GM19239 (cell line): ENCODE measurements around the gene AGAP1.

Experiments used
- DNase-seq: peaks from one replicate; pipeline ENCODE4 v3.0.0; 2011; ENCODE audit warnings: low spot score; ENCODE audit not compliant: insufficient read length
- FAIRE-seq: peaks from 2 replicates; lab custom pipeline; 2011; peaks lifted over from hg19 to GRCh38; lab: Jason Lieb, UNC

The AGAP1 gene

DNA sequence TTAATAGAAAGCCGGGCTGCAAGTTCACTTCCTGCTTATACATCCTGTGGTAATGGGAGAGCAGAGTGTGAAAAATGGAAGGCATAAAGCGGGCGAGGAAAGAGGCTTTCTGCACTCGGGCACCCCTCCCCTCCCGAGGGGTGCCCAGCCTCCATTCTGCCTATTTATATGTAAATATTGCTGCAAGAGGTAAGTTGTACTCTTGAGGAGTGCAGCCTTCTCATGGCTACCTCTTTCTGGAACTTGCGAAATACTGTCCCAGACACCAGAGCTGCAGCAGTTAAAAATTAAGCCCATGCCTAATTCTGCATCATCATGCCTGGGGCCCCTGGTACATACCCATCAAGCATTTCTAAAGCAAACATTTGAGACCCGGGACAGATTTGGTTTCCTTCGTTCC, 518.3 kb downstream of the AGAP1 start:
- DNase-seq (no peak), FAIRE-seq (no peak)

GRCh38 chr2:236014408-236015131, 520.7 kb downstream of the AGAP1 start:
- no peak for FAIRE-seq
- DNase-seq = no peak

DNA sequence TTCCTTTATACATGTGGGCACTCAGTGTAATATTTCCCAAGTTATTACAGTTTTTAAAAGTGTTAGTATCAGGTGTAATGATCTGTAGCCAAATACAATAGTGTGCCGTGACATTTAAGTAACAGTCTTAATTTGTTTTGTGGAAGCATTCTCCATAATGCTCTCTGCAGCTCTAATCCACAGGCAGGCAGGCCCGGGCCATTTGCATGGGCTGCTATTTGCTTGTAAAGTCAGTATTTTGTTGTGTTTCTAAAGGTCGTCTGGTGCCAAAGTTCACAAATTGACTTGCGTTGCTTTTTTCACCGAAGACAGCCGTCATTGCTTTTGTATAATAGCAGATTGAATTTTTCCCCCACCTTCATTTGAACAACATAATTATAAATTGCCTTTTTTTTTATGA, 521.3 kb downstream of the AGAP1 start:
- FAIRE-seq = no peak
- no peak for DNase-seq

DNA sequence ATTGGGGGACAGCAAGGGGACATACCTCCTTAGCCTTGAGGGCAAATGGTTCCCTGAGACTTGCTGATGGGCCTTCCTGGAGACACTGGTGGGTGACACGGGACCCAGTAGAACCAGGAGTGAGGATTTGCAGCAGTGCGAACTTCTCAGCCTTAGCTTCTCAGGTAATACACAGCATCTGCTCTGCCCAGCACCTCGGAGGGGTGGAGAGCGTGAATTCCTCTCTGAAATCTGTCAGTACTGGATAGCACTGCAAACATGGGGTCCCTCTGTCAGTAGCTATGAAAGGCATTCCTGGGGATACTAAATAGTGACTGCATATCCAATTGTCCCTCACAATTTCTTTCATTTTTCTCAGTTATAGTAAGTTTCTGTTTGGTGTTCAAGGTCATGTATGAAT, 522.7 kb downstream of the AGAP1 start:
- DNase-seq = no peak
- no peak for FAIRE-seq

- DNase-seq = no peak
These were observed 523.6 kb downstream of the AGAP1 start for GRCh38 chr2:236017446-236017845.

DNA sequence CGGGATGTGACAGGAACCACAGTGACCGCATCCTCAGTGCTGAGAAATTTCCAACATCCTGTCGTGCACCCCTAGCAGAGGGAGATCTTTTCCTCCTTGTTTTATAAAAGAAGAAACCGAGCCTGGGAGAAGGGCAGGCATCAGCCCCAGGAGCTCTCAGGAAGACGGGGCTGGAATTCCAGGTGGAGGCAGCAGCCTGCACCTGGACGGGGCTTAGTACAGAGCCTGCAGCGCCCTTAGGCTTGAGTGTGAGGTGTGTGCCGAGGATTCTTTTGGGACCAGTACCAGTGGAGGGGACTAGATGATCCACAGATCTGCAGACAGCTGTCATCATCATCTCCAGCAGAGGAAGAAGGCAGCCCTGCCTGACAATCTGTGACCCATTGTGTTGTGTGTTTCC, 525.6 kb downstream of the AGAP1 start:
- DNase-seq (no peak), FAIRE-seq (no peak)

More at GRCh38 chr2:236017446-236017845, 523.6 kb downstream of the AGAP1 start:
- FAIRE-seq = no peak

DNA sequence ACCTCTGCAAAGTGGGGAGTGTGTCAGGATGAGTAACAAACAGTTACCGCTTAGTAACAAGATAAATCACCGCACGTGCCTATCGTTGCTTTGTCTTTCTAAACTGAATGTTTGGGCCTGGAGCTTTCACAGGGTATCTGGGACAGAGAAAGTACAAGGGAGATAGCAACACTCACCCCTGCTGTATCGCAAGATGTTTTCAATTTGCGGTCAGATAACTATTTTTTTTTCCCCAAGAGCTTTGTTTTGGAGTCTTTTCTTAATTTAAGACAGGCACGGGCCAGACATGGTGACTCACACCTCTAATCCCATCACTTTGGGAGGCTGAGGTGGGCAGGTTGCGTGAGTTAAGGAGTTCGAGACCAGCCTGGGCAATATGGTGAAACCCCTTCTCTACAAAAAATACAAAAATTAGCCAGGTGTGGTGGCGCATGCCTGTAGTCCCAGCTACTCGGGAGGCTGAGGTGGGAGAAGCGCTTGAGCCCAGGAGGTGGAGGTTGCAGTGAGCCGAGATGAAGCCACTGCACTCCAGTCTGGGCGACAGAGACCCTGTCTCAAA, 527.7 kb downstream of the AGAP1 start:
- no peak for DNase-seq
- no peak for FAIRE-seq

- no peak for FAIRE-seq
- no peak for DNase-seq
These were observed 528.3 kb downstream of the AGAP1 start for GRCh38 chr2:236022128-236022527.

- no peak for FAIRE-seq
These were observed 532.0 kb downstream of the AGAP1 start for GRCh38 chr2:236025892-236026291.

DNA sequence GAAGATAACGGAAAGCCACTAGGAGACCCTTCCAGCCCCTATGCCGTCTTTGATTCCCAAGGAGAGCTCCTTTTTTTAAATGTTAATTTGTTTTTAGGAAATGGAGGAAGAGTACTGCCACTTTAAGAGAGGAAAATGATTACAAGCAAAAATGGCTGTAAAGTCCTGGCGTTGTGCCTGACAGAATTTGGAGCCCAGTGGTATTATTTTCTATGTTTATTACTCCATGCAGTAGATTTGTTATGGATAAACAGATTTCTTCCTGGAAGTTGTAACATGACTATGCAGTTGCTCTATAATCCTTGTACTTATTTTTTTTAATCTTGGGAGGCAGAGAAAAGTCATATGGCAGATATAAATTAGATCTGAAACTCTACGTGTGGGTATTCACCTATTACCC, 533.0 kb downstream of the AGAP1 start:
- no peak for FAIRE-seq

More at GRCh38 chr2:236025892-236026291, 532.0 kb downstream of the AGAP1 start:
- DNase-seq = no peak

DNA sequence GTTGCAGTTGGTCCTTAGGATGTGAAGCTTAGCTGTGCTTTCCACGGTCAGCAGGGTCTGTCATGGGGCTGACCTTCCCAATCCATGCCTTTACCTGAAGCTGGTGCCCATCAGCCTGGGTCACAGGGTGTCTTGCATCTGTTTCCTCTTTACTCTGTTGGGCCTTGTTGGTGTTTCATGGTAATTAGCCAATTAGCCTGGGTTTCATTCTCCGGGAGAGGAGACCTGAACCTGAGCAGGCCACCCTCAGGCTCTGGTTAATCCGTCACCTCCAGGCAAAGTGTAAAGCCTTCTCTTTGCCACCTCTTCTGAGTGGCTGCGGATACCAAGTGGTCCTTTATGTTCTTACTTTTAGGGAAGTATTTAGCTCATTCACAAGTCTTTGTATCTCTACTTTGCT, 534.2 kb downstream of the AGAP1 start:
- DNase-seq (no peak), FAIRE-seq (no peak)

More for the DNA sequence above, 533.0 kb downstream of the AGAP1 start:
- DNase-seq = no peak

DNA sequence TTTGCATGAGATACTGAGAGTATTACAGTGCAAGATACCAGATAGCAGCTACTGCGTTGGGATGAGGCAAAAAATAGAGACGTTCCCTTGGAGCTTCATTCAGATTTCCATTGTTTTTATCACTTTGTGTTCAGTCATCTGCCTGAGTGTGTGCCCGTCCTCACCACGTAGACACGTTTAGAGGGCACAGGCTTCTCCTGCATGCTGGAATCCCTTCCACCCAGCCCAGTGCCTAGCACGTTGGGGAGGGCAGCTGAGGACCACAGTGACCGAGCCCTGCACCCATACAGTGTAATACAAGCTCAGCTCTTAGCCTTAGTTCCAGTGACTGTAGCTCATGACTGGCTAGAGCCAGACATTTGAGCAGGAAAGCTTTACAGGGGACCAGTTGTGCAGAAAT, 539.6 kb downstream of the AGAP1 start:
- DNase-seq (no peak), FAIRE-seq (no peak)

DNA sequence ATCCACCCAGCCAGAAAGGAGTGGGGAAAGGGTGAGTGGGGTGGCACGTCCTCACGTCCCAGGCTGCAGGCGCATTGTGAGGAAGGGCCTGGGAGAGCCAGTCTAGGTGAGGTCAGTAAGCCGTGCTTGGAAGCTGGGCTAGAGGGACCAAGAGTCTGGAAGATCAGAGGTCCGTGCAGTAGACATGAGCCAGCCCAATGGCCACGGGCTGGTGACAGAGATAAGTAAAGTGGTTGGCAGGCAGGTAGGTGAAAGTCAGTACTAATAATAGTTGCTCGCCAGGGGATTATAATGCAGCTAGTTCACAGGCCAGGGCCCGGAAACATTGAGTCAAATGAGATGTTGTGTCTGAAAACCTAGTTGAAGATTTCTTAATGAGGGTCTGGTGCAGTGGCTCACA, 541.1 kb downstream of the AGAP1 start:
- DNase-seq (no peak), FAIRE-seq (no peak)

DNA sequence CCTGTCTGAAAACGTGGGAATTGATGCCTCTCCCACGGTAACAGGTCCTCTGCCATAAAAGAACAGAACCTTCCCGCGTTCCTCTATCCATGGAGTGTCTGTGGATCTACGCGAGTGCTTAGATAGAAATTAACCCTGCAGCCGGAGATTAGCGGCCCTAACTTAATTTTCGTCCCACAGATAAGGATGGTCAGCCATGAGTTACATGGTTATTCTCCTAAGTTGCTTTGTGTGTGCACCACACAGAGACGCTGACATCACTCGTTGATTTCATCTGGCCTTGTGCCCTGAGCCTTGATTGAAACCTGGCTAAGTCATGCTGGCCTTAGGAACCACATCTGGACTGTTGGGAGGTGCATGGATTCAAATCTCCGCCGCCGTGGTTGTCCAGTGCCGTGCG, 542.2 kb downstream of the AGAP1 start:
- no peak for DNase-seq

GRCh38 chr2:236038096-236038495, 544.3 kb downstream of the AGAP1 start:
- DNase-seq (no peak), FAIRE-seq (no peak)

More for the DNA sequence above, 542.2 kb downstream of the AGAP1 start:
- FAIRE-seq = no peak

DNA sequence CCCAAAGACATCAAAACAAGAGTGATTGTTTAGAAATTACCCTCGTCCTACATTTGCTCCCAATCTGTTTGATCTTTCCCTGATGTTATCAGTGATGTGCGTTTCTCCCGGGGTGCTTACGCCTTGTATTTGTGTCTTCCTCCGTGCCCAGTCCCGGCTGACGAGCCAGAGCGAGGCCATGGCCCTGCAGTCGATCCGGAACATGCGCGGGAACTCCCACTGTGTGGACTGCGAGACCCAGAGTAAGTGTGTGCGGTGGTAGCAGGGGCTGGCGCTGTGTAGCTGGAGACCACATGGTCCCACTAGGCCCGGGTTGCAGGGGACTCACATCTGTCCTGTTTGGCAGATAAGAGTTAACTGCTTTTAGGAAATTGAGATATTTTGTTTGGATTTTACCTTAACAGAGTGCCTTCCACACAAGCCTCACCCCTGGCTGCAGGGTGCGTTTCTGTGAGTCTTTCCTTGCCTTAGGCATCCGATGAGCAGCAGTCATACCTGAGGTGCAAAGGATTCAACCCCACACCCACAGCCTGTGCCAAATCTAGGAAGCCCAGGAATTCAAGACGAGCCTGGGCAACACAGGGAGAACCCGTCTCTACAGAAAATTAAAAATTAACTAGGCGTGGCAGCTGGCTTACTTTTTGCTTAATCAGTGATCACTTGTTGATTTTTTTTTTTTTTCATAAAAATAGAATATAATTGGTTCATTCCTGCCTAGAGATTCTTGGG, 546.9 kb downstream of the AGAP1 start:
- FAIRE-seq = no peak

DNA sequence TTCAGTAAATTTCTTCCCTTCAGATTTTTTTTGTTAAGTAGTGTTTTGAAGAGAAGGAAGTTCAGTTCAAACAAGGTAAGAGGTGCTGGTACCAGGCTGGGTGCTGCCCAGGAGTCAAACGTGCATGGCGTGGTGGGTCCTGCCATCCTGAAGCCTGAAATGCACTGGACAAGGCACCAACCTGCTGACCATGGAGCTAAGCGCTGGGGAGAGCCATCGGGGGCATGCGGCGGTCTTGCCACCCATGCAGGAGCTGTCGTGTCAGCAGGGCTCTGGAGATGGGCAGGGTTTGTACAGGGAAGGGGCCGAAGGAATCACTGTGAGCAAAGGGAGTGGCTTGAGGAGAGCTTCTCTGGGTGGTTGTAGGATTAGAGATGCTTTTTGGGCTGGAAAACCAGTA, 547.8 kb downstream of the AGAP1 start:
- DNase-seq (no peak), FAIRE-seq (no peak)

More for the DNA sequence above, 546.9 kb downstream of the AGAP1 start:
- no peak for DNase-seq

- DNase-seq (no peak), FAIRE-seq (no peak)
These were observed 548.2 kb downstream of the AGAP1 start for GRCh38 chr2:236042087-236042486.

DNA sequence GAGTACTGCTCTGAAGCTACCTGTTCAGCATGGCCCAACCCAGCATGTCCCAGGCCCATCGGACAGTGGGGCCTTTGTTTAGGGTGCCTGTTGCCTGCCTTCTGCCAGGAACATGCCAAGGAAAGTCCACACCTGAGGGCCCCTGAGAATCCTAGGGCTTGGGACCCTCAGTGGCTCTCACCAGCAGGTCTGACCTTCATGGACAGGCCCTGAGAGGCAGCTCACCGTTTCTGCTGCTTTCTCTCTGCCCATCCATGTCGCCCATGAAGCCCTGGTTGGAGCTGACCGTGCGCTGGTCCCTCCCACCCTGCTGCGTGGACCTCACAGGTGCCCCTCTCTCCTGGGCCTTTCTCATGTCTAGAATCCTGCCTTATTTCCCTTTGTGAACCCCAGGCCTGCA, 550.3 kb downstream of the AGAP1 start:
- DNase-seq (no peak), FAIRE-seq (no peak)

DNA sequence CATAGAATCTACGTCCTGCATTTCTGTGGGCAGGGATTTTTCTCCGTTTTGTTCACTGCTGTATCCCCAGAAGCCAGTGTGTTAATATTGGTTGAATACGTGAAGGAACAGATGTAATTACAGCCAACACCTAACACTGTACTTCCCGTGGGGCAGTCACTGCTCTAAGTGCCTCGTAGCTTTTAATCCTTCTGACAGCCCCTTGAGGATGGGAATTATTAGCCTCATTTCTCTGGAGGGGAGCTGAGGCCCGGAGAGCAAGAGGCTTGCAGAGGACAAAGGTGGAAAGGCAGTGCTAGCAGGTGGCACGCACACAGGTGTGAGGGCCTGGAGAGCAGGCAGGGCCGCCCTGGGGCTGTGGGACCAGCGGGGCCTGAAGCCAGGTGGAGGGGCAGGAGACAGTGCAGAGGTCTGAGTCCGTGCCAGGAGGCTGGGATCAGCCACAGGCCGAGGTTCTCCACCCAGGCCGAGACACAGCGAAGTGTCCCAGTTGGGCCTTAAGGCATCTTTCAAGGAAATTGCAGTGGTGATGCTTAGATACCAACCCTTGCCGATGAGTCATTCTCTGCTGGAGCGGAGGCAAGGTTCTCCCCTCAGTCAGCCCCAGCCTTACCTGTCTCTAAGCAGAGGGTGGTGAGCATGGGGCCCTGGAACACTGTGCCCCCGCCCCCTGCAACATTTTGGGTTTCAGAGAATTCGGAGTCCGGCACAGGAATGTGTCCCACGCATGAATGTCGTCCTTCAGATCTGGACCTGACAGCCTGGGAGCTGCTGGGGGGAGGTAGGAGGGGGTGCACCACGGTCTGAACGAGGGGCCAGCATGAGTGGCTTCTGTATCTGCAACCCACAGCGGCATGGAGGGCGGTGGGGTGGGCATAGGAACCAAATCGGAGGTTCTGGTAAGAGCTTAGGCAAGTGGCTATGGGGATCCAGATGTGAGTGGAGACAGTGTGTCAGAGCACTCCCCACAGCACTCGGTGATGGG, 551.7 kb downstream of the AGAP1 start:
- DNase-seq (no peak), FAIRE-seq (no peak)
